Fibroblast of villous mesenchyme (primary cell): ENCODE results near the gene GPR152. TPM values are rescaled to one million over a fixed set of nuclear protein-coding genes. Genes with fewer than 3 reads are reported as not detected.
"Not testable (repeated sequence)": the region's sequence is repeated elsewhere in the genome, so short reads cannot be mapped to it uniquely, and the experiment has no call there.

ENCODE experiments used
- DNase-seq: peaks from one replicate; pipeline ENCODE4 v3.0.0-alpha.2; 2010; ENCODE audit warnings: low read depth
- H3K4me3 ChIP-seq: 2 replicates; pipeline ENCODE4 v1.5.1; 2011; ENCODE audit warnings: low read depth, mild to moderate bottlenecking, low read length
- CTCF ChIP-seq: IDR thresholded peaks from 2 replicates; pipeline ENCODE4 v1.5.1; 2012; ENCODE audit warnings: low read depth, mild to moderate bottlenecking, low read length; ENCODE audit not compliant: insufficient read depth
- total RNA-seq: library from RNA; depleted of rRNA; stranded (reverse); fragments of >200 nt; gene quantifications from 2 replicates; pipeline ENCODE4 v1.2.3, GENCODE V29; 2012

Gene GPR152
- total RNA-seq, 1 donor: not detected

- H3K4me3 ChIP-seq: no peak overlapping the region
- no peak for TF ChIP-seq CTCF
- no peak for DNase-seq
These were observed 14.6 kb upstream of the GPR152 start for GRCh38 chr11:67466962-67467771.

DNA sequence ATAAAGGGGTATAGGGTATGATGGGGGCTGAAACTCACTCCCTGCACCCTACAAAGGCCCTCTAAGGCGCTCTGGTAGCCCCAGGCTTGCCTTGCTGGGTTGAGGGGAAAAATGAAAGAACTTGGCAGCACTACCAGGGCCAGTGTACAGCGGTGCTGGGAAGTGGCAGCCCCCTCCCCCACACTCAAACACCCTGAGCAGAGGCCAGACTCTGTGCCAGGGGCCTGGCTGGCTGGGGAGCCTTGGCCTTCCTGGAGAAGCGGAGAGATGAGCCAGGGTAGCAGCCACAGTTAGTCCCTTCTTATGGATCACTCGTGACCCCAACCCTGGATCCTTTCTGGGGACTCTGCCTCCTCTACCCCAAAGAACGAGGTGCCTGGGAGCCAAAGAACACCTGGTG is 13.8 kb upstream of the GPR152 start:
- H3K4me3 ChIP-seq: no peak overlapping the region
- no peak for DNase-seq
- TF ChIP-seq CTCF: no peak

GRCh38 chr11:67465530-67465929 is 13.0 kb upstream of the GPR152 start:
- not testable (repeated sequence) for DNase-seq, H3K4me3 ChIP-seq

- TF ChIP-seq CTCF: no peak
- no peak for DNase-seq
- H3K4me3 ChIP-seq: peak overlapping the region; percentile 65
These were observed 12.6 kb upstream of the GPR152 start for GRCh38 chr11:67465189-67465510.

DNA sequence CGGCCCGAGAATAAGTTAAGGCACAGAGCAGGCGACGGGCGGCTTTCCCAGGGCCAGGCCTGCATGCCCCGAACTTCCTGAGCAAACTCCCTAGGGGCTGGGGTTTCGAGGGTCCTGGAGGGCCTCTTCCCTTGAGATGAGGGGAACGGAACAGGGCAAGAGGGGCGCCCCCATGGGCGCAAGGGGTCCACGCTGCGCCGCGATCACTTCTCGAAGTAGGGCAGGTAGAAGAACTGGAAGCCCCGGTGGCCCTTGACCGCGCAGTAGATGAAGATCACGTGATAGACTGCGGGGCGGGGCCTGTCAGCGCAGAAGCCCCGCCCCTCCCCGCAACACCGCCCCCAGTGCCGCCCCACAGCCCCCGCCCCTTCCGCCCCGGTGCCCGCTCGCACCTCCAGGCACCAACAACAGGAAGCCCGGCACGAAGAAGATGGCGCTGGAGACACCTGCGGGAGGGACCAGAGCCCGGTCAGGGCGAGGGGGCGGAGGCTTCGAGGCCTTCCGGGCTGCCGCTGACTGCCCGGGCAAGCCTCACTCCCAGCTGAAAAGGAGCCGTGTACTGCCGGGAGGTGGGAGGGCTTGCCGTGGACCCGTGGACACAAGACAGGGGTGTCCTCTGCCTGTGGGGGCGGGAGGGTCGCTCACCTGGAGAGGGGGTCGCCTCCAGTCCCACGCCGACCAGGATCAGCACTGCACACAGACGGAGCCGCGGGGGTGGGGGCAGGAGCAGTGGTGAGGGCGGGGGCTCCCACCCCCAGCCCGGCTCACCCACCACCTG is 12.1 kb upstream of the GPR152 start:
- TF ChIP-seq CTCF: no peak
- H3K4me3 ChIP-seq: peak overlapping the region; percentile 65
- DNase-seq: peak; percentile 61

DNA sequence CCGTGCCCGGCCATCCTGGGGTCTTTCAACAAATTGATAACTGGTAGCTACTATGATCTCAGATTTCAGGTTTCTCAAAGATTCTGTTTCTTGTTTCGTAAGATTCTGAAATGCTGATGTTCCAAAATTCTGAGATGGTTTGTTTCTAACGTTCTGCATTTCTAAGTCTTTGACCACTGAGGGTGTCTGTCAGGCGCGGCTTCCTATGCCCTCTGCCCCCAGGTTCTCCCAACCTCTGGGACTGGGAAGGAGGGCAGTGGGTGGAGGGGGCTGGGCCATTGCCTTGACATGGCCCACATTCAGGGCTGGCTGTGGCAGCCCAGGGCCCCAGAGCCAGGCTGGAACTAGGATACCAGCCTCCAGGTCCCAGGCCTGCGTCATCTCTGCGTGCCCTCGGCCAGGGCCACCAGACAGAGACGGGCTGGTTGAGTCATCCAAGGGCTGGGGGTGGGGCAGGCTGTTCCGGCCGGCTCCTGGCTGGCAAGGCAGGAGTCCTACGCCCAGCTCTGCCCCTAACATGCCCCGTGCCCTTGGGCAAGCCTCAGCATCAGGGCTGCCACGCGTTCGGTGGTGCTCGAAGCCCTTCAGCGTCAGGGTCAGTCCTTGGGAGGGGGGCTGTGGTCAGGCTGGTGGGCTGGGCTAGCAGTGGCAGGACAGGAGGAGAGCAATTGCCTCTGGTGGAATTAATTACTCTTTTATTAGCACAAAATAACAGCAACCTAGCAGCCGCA is 11.3 kb upstream of the GPR152 start:
- DNase-seq: peak; percentile 35
- TF ChIP-seq CTCF: no peak
- peak overlapping the region; percentile 50 for H3K4me3 ChIP-seq

- no peak for DNase-seq
- TF ChIP-seq CTCF: no peak
- H3K4me3 ChIP-seq: no peak overlapping the region
These were observed 10.7 kb upstream of the GPR152 start for GRCh38 chr11:67463186-67463585.
